Activated T-cell treated with anti-CD3 and anti-CD28 coated beads, Interleukin-2, amount 50 U/mL, for 4 hours (primary cell): ENCODE results near the gene AWAT1. TPM values are rescaled to one million over a fixed set of nuclear protein-coding genes. Genes with fewer than 3 reads are reported as not detected.
A peak's percentile ranks its signal among the peaks of the same experiment; 100 is the strongest.
"Not testable (repeated sequence)": the region's sequence is repeated elsewhere in the genome, so short reads cannot be mapped to it uniquely, and the experiment has no call there.

Experiments used
- ATAC-seq, 2 donors: fragments of 200-7000 bp; cut with Tn5 transposase; one replicate each; pipeline ENCODE4 v1.10.0; 2021
- DNase-seq: peaks from one replicate; pipeline ENCODE4 v3.0.0-alpha.2; 2020
- H3K27me3 Mint-ChIP-seq: one replicate; pipeline ENCODE4 v1.8.0; 2021; ENCODE audit warnings: low read depth, mixed read lengths
- H3K36me3 Mint-ChIP-seq: one replicate; pipeline ENCODE4 v1.8.0; 2022; ENCODE audit warnings: mixed read lengths; ENCODE audit not compliant: insufficient read depth
- H3K4me1 Mint-ChIP-seq: one replicate; pipeline ENCODE4 v1.8.0; 2021; ENCODE audit warnings: low read depth, mixed read lengths
- H3K4me3 Mint-ChIP-seq: one replicate; pipeline ENCODE4 v1.8.0; 2021; ENCODE audit warnings: mild to moderate bottlenecking, moderate library complexity, mixed read lengths
- H3K9me3 Mint-ChIP-seq: one replicate; pipeline ENCODE4 v1.8.0; 2021; ENCODE audit warnings: mixed read lengths
- total RNA-seq, 3 donors: library from RNA; stranded (reverse); gene quantifications; one replicate each; pipeline ENCODE4 v1.2.1, GENCODE V29; 2021

AWAT1 gene
- not detected for total RNA-seq

GRCh38 chrX:70234355-70234754, at the start of gene AWAT1:
Gene AWAT1 (plus strand): TSS chrX:70234655. CDS start chrX:70234696, 41 bp downstream.
- Mint-ChIP-seq H3K36me3 (no peaks in the 10 kb centered on the region), H3K4me1 (no peaks in the 10 kb centered on the region), H3K4me3 (no peak within 1 kb of the TSS), H3K27me3 (no peaks in the 10 kb centered on the region), H3K9me3 (no peaks in the 10 kb centered on the region)
- no peak for DNase-seq
- no peak for ATAC-seq

- Mint-ChIP-seq H3K27me3 (peaks cover 6% of the 10 kb centered on the region), H3K4me1 (no peaks in the 10 kb centered on the region), H3K9me3 (peaks cover 10% of the 10 kb centered on the region), H3K36me3 (peaks cover 8% of the 10 kb centered on the region), H3K4me3 (no peak overlapping the region)
- DNase-seq = no peak
- ATAC-seq = no peak
Measured at GRCh38 chrX:70190225-70190624, 44.2 kb upstream of the AWAT1 start.

GRCh38 chrX:70196961-70197720, 37.3 kb upstream of the AWAT1 start:
- no peaks in the 10 kb centered on the region for H3K36me3 Mint-ChIP-seq
- peak overlapping the region; percentile 37 for H3K4me3 Mint-ChIP-seq
- peak; percentile 53 for DNase-seq
- peaks cover 5% of the 10 kb centered on the region for H3K4me1 Mint-ChIP-seq
- peak; percentile 57 to 84 for ATAC-seq
- no peaks in the 10 kb centered on the region for H3K27me3 Mint-ChIP-seq
- no peaks in the 10 kb centered on the region for H3K9me3 Mint-ChIP-seq

- Mint-ChIP-seq H3K4me3 (no peak overlapping the region), H3K36me3 (no peaks in the 10 kb centered on the region), H3K4me1 (peaks cover 5% of the 10 kb centered on the region), H3K27me3 (peaks cover 3% of the 10 kb centered on the region), H3K9me3 (no peaks in the 10 kb centered on the region)
- ATAC-seq (no peak), DNase-seq (no peak)
Measured at GRCh38 chrX:70201732-70202131, 32.7 kb upstream of the AWAT1 start.

- Mint-ChIP-seq H3K36me3 (no peaks in the 10 kb centered on the region), H3K27me3 (peaks cover 5% of the 10 kb centered on the region), H3K4me1 (no peaks in the 10 kb centered on the region), H3K4me3 (no peak overlapping the region), H3K9me3 (no peaks in the 10 kb centered on the region)
- no peak for DNase-seq
- no peak for ATAC-seq
Measured at GRCh38 chrX:70208479-70208878, 26.0 kb upstream of the AWAT1 start.

- H3K9me3 Mint-ChIP-seq, H3K27me3 Mint-ChIP-seq, H3K36me3 Mint-ChIP-seq, DNase-seq, ATAC-seq, H3K4me3 Mint-ChIP-seq, H3K4me1 Mint-ChIP-seq: not testable (repeated sequence)
Measured at GRCh38 chrX:70209570-70209969, 24.9 kb upstream of the AWAT1 start.

- ATAC-seq = no peak
- no peaks in the 10 kb centered on the region for H3K36me3 Mint-ChIP-seq
- H3K4me3 Mint-ChIP-seq = no peak overlapping the region
- no peaks in the 10 kb centered on the region for H3K9me3 Mint-ChIP-seq
- no peak for DNase-seq
- H3K27me3 Mint-ChIP-seq = no peaks in the 10 kb centered on the region
- H3K4me1 Mint-ChIP-seq = no peaks in the 10 kb centered on the region
Measured at GRCh38 chrX:70219938-70220764, 14.3 kb upstream of the AWAT1 start.

- ATAC-seq = no peak
- H3K4me3 Mint-ChIP-seq = no peak overlapping the region
- no peaks in the 10 kb centered on the region for H3K4me1 Mint-ChIP-seq
- H3K27me3 Mint-ChIP-seq = no peaks in the 10 kb centered on the region
- no peaks in the 10 kb centered on the region for H3K36me3 Mint-ChIP-seq
- no peak for DNase-seq
- no peaks in the 10 kb centered on the region for H3K9me3 Mint-ChIP-seq
Measured at GRCh38 chrX:70226048-70226447, 8.4 kb upstream of the AWAT1 start.

- DNase-seq (no peak), ATAC-seq (no peak)
- Mint-ChIP-seq H3K4me1 (no peaks in the 10 kb centered on the region), H3K27me3 (no peaks in the 10 kb centered on the region), H3K9me3 (no peaks in the 10 kb centered on the region), H3K36me3 (no peaks in the 10 kb centered on the region), H3K4me3 (no peak overlapping the region)
Measured at GRCh38 chrX:70226687-70227086, 7.8 kb upstream of the AWAT1 start.

GRCh38 chrX:70231666-70232065, 2.8 kb upstream of the AWAT1 start:
- no peak for ATAC-seq
- Mint-ChIP-seq H3K27me3 (no peaks in the 10 kb centered on the region), H3K4me3 (no peak overlapping the region), H3K4me1 (no peaks in the 10 kb centered on the region), H3K9me3 (no peaks in the 10 kb centered on the region), H3K36me3 (no peaks in the 10 kb centered on the region)
- no peak for DNase-seq

GRCh38 chrX:70240751-70241150, 6.3 kb downstream of the AWAT1 start:
- Mint-ChIP-seq H3K4me3 (no peak overlapping the region), H3K9me3 (no peaks in the 10 kb centered on the region), H3K36me3 (no peaks in the 10 kb centered on the region), H3K4me1 (no peaks in the 10 kb centered on the region), H3K27me3 (no peaks in the 10 kb centered on the region)
- no peak for DNase-seq
- ATAC-seq = no peak

- Mint-ChIP-seq H3K27me3 (no peaks in the 10 kb centered on the region), H3K4me3 (no peak overlapping the region), H3K9me3 (no peaks in the 10 kb centered on the region), H3K4me1 (no peaks in the 10 kb centered on the region), H3K36me3 (no peaks in the 10 kb centered on the region)
- ATAC-seq = no peak
- no peak for DNase-seq
Measured at GRCh38 chrX:70241501-70241900, 7.0 kb downstream of the AWAT1 start.

- not testable (repeated sequence) for DNase-seq, H3K4me3 Mint-ChIP-seq, H3K27me3 Mint-ChIP-seq, H3K4me1 Mint-ChIP-seq, ATAC-seq, H3K36me3 Mint-ChIP-seq, H3K9me3 Mint-ChIP-seq
Measured at GRCh38 chrX:70243601-70244000, 9.1 kb downstream of the AWAT1 start.

- Mint-ChIP-seq H3K27me3 (no peaks in the 10 kb centered on the region), H3K4me1 (no peaks in the 10 kb centered on the region), H3K9me3 (no peaks in the 10 kb centered on the region), H3K4me3 (no peak overlapping the region), H3K36me3 (no peaks in the 10 kb centered on the region)
- no peak for ATAC-seq
- DNase-seq = no peak
Measured at GRCh38 chrX:70244881-70245280, 10.4 kb downstream of the AWAT1 start.

GRCh38 chrX:70247252-70247651, 12.8 kb downstream of the AWAT1 start:
- ATAC-seq (no peak), DNase-seq (no peak)
- H3K4me3 Mint-ChIP-seq = no peak overlapping the region
- H3K27me3 Mint-ChIP-seq = no peaks in the 10 kb centered on the region
- no peaks in the 10 kb centered on the region for H3K9me3 Mint-ChIP-seq
- no peaks in the 10 kb centered on the region for H3K36me3 Mint-ChIP-seq
- no peaks in the 10 kb centered on the region for H3K4me1 Mint-ChIP-seq
